ENCODE measurements around the gene CABLES2. TPM values are rescaled to one million over a fixed set of nuclear protein-coding genes. Genes with fewer than 3 reads are reported as not detected.

CABLES2 gene
- total RNA-seq, 2 donors from 2014 or later = 1.6 to 2.6 TPM

GRCh38 chr20:62398120-62398821 lies 8.8 kb downstream of the CABLES2 start:
- H3K36me3 ChIP-seq (replicated peaks in 1 of 2; ENCODE audit: insufficient read depth in 1 of 2, low read depth in 2 of 2) = no peaks in the 10 kb centered on the region
- no peak for DNase-seq
- 93 to 95% methylated on average over 14 to 16 of the region's 19 CpGs for WGBS, 2 donors

GRCh38 chr20:62396367-62397239 lies 10.5 kb downstream of the CABLES2 start:
- ATAC-seq (no peak), DNase-seq (no peak)
- no peaks in the 10 kb centered on the region for H3K36me3 ChIP-seq (replicated peaks in 1 of 2; ENCODE audit: insufficient read depth in 1 of 2, low read depth in 2 of 2)

More at GRCh38 chr20:62398120-62398821, 8.8 kb downstream of the CABLES2 start:
- ATAC-seq = no peak
- no peak overlapping the region for H3K4me3 ChIP-seq
- intact Hi-C loops (cut with DNase I) = no loop called here
- H3K27ac ChIP-seq = no peak overlapping the region
- no peak for TF ChIP-seq POLR2A (IDR thresholded peaks at IDR 0.05)
- no peak for TF ChIP-seq CTCF (IDR thresholded peaks at IDR 0.05)
- no peaks in the 10 kb centered on the region for H3K4me1 ChIP-seq
- H3K27me3 ChIP-seq = no peaks in the 10 kb centered on the region
- no peaks in the 10 kb centered on the region for H3K9me3 ChIP-seq

GRCh38 chr20:62395311-62396242 lies 11.5 kb downstream of the CABLES2 start:
- ATAC-seq = no peak
- H3K4me1 ChIP-seq = no peaks in the 10 kb centered on the region
- H3K36me3 ChIP-seq (replicated peaks in 1 of 2; ENCODE audit: insufficient read depth in 1 of 2, low read depth in 2 of 2) = no peaks in the 10 kb centered on the region
- intact Hi-C loops (cut with DNase I) = no loop called here
- no peaks in the 10 kb centered on the region for H3K9me3 ChIP-seq
- no peak overlapping the region for H3K4me3 ChIP-seq
- DNase-seq = no peak
- no peak for TF ChIP-seq POLR2A (IDR thresholded peaks at IDR 0.05)
- TF ChIP-seq CTCF (IDR thresholded peaks at IDR 0.05) = no peak
- no peak overlapping the region for H3K27ac ChIP-seq
- H3K27me3 ChIP-seq = no peaks in the 10 kb centered on the region
- 88 to 91% methylated on average over 7 to 27 of the region's 27 CpGs for WGBS, 2 donors

More at GRCh38 chr20:62396367-62397239, 10.5 kb downstream of the CABLES2 start:
- H3K9me3 ChIP-seq = no peaks in the 10 kb centered on the region
- H3K4me1 ChIP-seq = no peaks in the 10 kb centered on the region
- no peaks in the 10 kb centered on the region for H3K27me3 ChIP-seq
- TF ChIP-seq POLR2A (IDR thresholded peaks at IDR 0.05) = no peak
- no peak for TF ChIP-seq CTCF (IDR thresholded peaks at IDR 0.05)
- H3K4me3 ChIP-seq = no peak overlapping the region
- 90 to 92% methylated on average over 15 to 32 of the region's 35 CpGs for WGBS, 2 donors
- intact Hi-C loops (cut with DNase I) = no loop called here
- no peak overlapping the region for H3K27ac ChIP-seq

- Histone ChIP-seq H3K36me3 (replicated peaks in 1 of 2; ENCODE audit: insufficient read depth in 1 of 2, low read depth in 2 of 2) (peaks cover 0 to under 1% of the 10 kb centered on the region in 2 donors), H3K27ac (no peak overlapping the region), H3K4me3 (no peak overlapping the region), H3K9me3 (no peaks in the 10 kb centered on the region), H3K27me3 (no peaks in the 10 kb centered on the region), H3K4me1 (no peaks in the 10 kb centered on the region)
- intact Hi-C loops (cut with DNase I) = no loop called here
- no peak for DNase-seq
- WGBS, 2 donors = 93% methylated on average over 18 to 40 of the region's 44 CpGs
- no peak for ATAC-seq
- TF ChIP-seq POLR2A (IDR thresholded peaks at IDR 0.05) (no peak), CTCF (IDR thresholded peaks at IDR 0.05) (no peak)
These were observed 12.5 kb downstream of the CABLES2 start for GRCh38 chr20:62394248-62395245.
